BLaER1 treated with 17β-estradiol and CSF1 and Interleukin-3, amounts not matched to agents 10 nM and 100 nM (cell line): ENCODE data around the gene SSR3.

Experiments used
- H3K27ac ChIP-seq, 11 experiments: shearing (Covaris generic); formaldehyde crosslinking; 2 replicates each; pipeline ENCODE4 v1.8.1; 2022
- H3K27me3 ChIP-seq, 11 experiments: shearing (Covaris generic); formaldehyde crosslinking; 2 replicates each; pipeline ENCODE4 v1.8.1; 2022
- H3K36me3 ChIP-seq, 11 experiments: shearing (Covaris generic); formaldehyde crosslinking; 2 replicates each; pipeline ENCODE4 v1.8.1; 2022
- H3K4me1 ChIP-seq, 10 experiments: shearing (Covaris generic); formaldehyde crosslinking; 2 replicates each; pipeline ENCODE4 v1.8.1; 2022
- H3K4me2 ChIP-seq, 11 experiments: shearing (Covaris generic); formaldehyde crosslinking; 2 replicates each; pipeline ENCODE4 v1.8.1; 2022
- H3K4me3 ChIP-seq, 10 experiments: shearing (Covaris generic); formaldehyde crosslinking; 2 replicates each; pipeline ENCODE4 v1.8.1; 2022
- H3K9ac ChIP-seq, 11 experiments: shearing (Covaris generic); formaldehyde crosslinking; 2 replicates each; pipeline ENCODE4 v1.8.1; 2022
- H3K9me3 ChIP-seq, 11 experiments: shearing (Covaris generic); formaldehyde crosslinking; replicated peaks in 1 of 11; 2 replicates each; pipeline ENCODE4 v1.8.1; 2022
- H4K20me1 ChIP-seq, 11 experiments: shearing (Covaris generic); formaldehyde crosslinking; 2 replicates each; pipeline ENCODE4 v1.8.1; 2022
- Cebpa-rat ChIP-seq, 11 experiments: shearing (Covaris generic); IDR thresholded peaks; 2 replicates each; pipeline ENCODE4 v1.8.1; 2022

SSR3 gene

DNA sequence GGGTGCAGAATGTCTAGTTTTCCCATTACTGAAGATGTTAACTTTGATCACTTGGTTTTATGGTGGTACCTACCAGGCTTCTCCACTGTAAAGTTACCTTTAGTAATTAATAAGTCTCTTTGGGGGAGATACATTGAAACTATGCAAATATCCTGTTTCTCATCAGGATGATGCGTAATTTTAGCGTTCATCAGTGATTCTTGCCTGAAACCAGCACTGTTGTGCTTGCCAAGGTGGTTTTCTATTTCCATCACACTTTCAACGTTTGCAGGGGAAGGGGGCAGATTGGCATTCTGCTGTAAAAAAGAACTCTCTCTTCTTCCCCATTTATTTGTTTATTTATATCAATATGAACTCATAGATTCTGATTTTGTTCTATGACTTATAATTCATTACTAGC is 61.0 kb downstream of the SSR3 start:
- no peak for TF ChIP-seq Cebpa-rat (IDR thresholded peaks at IDR 0.05)
- Histone ChIP-seq H3K9ac (no peak overlapping the region), H3K4me2 (no peak overlapping the region), H3K36me3 (no peaks in the 10 kb centered on the region), H3K4me3 (no peak overlapping the region), H3K27ac (no peak overlapping the region), H3K27me3 (no peaks in the 10 kb centered on the region), H3K4me1 (peaks cover 0 to 14% (median 10%) of the 10 kb centered on the region in 10 experiments; a peak in 11 of 20 replicates), H3K9me3 (peaks cover 24 to 38% (median 32%) of the 10 kb centered on the region in 11 experiments), H4K20me1 (no peaks in the 10 kb centered on the region)

DNA sequence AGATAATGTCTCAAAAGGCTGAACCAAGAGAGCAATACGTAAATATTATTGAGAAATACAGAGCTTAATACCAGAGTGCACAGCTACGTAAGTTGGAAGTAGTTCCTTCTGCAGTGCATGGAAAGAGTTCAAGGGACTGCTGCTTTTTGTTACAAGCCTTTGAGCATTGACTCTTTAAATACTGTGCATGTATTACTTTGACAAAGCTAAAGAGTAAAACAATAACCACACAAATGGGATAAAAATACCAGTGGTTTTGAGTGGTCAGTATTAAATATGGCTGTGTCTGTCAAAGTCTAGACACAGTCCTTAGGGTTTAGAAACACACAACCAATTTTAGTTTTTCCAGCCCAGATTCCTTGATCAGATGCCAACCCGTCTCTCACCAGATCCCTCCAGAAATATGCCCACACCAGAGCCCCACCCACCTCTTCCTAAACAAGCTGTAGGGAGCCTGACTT is 62.1 kb downstream of the SSR3 start:
- Histone ChIP-seq H3K27me3 (no peaks in the 10 kb centered on the region), H3K4me2 (no peak overlapping the region), H3K9ac (no peak overlapping the region), H3K4me1 (peaks cover 0 to 14% (median 10%) of the 10 kb centered on the region in 10 experiments; a peak in 11 of 20 replicates), H3K9me3 (peaks cover 14 to 27% (median 22%) of the 10 kb centered on the region in 11 experiments), H3K36me3 (no peaks in the 10 kb centered on the region), H3K4me3 (no peak overlapping the region), H3K27ac (no peak overlapping the region), H4K20me1 (no peaks in the 10 kb centered on the region)
- TF ChIP-seq Cebpa-rat (IDR thresholded peaks at IDR 0.05): no peak

DNA sequence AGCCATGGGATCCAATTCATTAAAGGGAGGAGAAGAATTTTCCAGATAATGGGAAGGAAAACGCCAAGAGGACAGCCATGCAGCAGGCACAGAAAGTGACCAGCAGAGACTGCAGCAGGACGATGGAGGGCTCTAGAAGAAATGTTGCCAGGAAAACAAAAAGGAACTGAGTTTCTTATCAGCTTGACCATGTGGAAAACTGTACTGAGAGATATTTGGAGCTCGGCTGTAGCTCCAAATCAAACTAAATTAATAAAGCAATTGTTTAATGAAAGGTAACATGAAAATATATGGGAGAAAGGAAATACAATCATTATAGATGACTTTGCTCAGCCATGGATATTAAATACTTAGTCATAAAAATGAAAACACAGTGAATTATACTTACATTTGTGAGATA is 63.7 kb downstream of the SSR3 start:
- H3K27ac ChIP-seq: no peak overlapping the region
- no peaks in the 10 kb centered on the region for H3K27me3 ChIP-seq
- H4K20me1 ChIP-seq: no peaks in the 10 kb centered on the region
- peaks cover 5 to 14% (median 12%) of the 10 kb centered on the region in 11 experiments; a peak in 20 of 22 replicates for H3K9me3 ChIP-seq
- H3K4me1 ChIP-seq: peaks cover 0 to 14% (median 10%) of the 10 kb centered on the region in 10 experiments; a peak in 11 of 20 replicates
- no peaks in the 10 kb centered on the region for H3K36me3 ChIP-seq
- no peak overlapping the region for H3K4me3 ChIP-seq
- H3K4me2 ChIP-seq: no peak overlapping the region
- H3K9ac ChIP-seq: no peak overlapping the region
- TF ChIP-seq Cebpa-rat (IDR thresholded peaks at IDR 0.05): no peak
